ENCODE measurements around the gene KLF2. TPM values are rescaled to one million over a fixed set of nuclear protein-coding genes. Genes with fewer than 3 reads are reported as not detected.
A peak's percentile ranks its signal among the peaks of the same experiment; 100 is the strongest.

Gene KLF2
- total RNA-seq, 1 experiment from 2014 or later = 0.77 TPM

GRCh38 chr19:16326401-16327168 lies 2.0 kb downstream of the KLF2 start:
- Mint-ChIP-seq H3K9me3 (ENCODE audit: unreplicated experiment) (no peaks in the 10 kb centered on the region), H3K27me3 (ENCODE audit: insufficient read depth, unreplicated experiment) (no peaks in the 10 kb centered on the region)
- DNase-seq = no peak

GRCh38 chr19:16327169-16327475 lies 2.5 kb downstream of the KLF2 start:
- Mint-ChIP-seq H3K27me3 (ENCODE audit: insufficient read depth, unreplicated experiment) (no peaks in the 10 kb centered on the region), H3K4me3 (ENCODE audit: unreplicated experiment) (no peak overlapping the region)

More at GRCh38 chr19:16326401-16327168, 2.0 kb downstream of the KLF2 start:
- Histone ChIP-seq H3K4me1 (no peaks in the 10 kb centered on the region), H3K36me3 (ENCODE audit: control insufficient read depth, insufficient read depth, low read length) (no peaks in the 10 kb centered on the region), H3K9me3 (no peaks in the 10 kb centered on the region), H3K27me3 (replicated peaks; ENCODE audit: control insufficient read depth, insufficient read depth, low read length) (no peaks in the 10 kb centered on the region), H3K4me3 (ENCODE audit: low read depth, low read length) (no peak overlapping the region)
- no peak for TF ChIP-seq CTCF (IDR thresholded peaks at IDR 0.05; ENCODE audit: insufficient read depth in 1 of 2, low read depth in 1 of 2, low read length in 1 of 2, severe bottlenecking in 1 of 2, unreplicated experiment in 1 of 2)
- ChIA-PET CTCF (no interaction called here), POLR2A (no interaction called here)
- no peaks in the 10 kb centered on the region for H3K4me1 Mint-ChIP-seq (ENCODE audit: low read depth, unreplicated experiment)
- H3K4me3 Mint-ChIP-seq (ENCODE audit: unreplicated experiment) = no peak overlapping the region
- H3K27ac Mint-ChIP-seq (ENCODE audit: unreplicated experiment) = no peak overlapping the region
- intact Hi-C loops (cut with micrococcal nuclease; ENCODE audit: unreplicated experiment) = no loop called here
- BruUV-seq (replicated peaks) = no TSS peak
- H3K36me3 Mint-ChIP-seq (ENCODE audit: insufficient read depth, unreplicated experiment) = no peaks in the 10 kb centered on the region

GRCh38 chr19:16327501-16327900 lies 2.9 kb downstream of the KLF2 start:
- Mint-ChIP-seq H3K27me3 (ENCODE audit: insufficient read depth, unreplicated experiment) (no peaks in the 10 kb centered on the region), H3K36me3 (ENCODE audit: insufficient read depth, unreplicated experiment) (no peaks in the 10 kb centered on the region), H3K4me1 (ENCODE audit: low read depth, unreplicated experiment) (no peaks in the 10 kb centered on the region), H3K9me3 (ENCODE audit: unreplicated experiment) (no peaks in the 10 kb centered on the region), H3K4me3 (ENCODE audit: unreplicated experiment) (no peak overlapping the region), H3K27ac (ENCODE audit: unreplicated experiment) (no peak overlapping the region)
- H3K4me1 ChIP-seq = no peaks in the 10 kb centered on the region
- POLR2A ChIA-PET = no interaction called here
- no TSS peak for BruUV-seq (replicated peaks)
- no peaks in the 10 kb centered on the region for H3K27me3 ChIP-seq (replicated peaks; ENCODE audit: control insufficient read depth, insufficient read depth, low read length)
- TF ChIP-seq CTCF (IDR thresholded peaks at IDR 0.05; ENCODE audit: insufficient read depth in 1 of 2, low read depth in 1 of 2, low read length in 1 of 2, severe bottlenecking in 1 of 2, unreplicated experiment in 1 of 2) = no peak
- intact Hi-C loops (cut with micrococcal nuclease; ENCODE audit: unreplicated experiment) = no loop called here
- CTCF ChIA-PET = no interaction called here
- no peak overlapping the region for H3K4me3 ChIP-seq (ENCODE audit: low read depth, low read length)
- H3K36me3 ChIP-seq (ENCODE audit: control insufficient read depth, insufficient read depth, low read length) = no peaks in the 10 kb centered on the region
- DNase-seq = no peak
- no peaks in the 10 kb centered on the region for H3K9me3 ChIP-seq

More at GRCh38 chr19:16327169-16327475, 2.5 kb downstream of the KLF2 start:
- no peak overlapping the region for H3K27ac Mint-ChIP-seq (ENCODE audit: unreplicated experiment)
- Histone ChIP-seq H3K36me3 (ENCODE audit: control insufficient read depth, insufficient read depth, low read length) (no peaks in the 10 kb centered on the region), H3K4me1 (no peaks in the 10 kb centered on the region), H3K4me3 (ENCODE audit: low read depth, low read length) (no peak overlapping the region), H3K27me3 (replicated peaks; ENCODE audit: control insufficient read depth, insufficient read depth, low read length) (no peaks in the 10 kb centered on the region), H3K9me3 (no peaks in the 10 kb centered on the region)
- intact Hi-C loops (cut with micrococcal nuclease; ENCODE audit: unreplicated experiment) = no loop called here
- POLR2A ChIA-PET = no interaction called here
- BruUV-seq (replicated peaks) = TSS peak; percentile 42
- no peak for DNase-seq
- H3K4me1 Mint-ChIP-seq (ENCODE audit: low read depth, unreplicated experiment) = no peaks in the 10 kb centered on the region
- H3K36me3 Mint-ChIP-seq (ENCODE audit: insufficient read depth, unreplicated experiment) = no peaks in the 10 kb centered on the region
- CTCF ChIA-PET = no interaction called here
- TF ChIP-seq CTCF (IDR thresholded peaks at IDR 0.05; ENCODE audit: insufficient read depth in 1 of 2, low read depth in 1 of 2, low read length in 1 of 2, severe bottlenecking in 1 of 2, unreplicated experiment in 1 of 2) = no peak
- H3K9me3 Mint-ChIP-seq (ENCODE audit: unreplicated experiment) = no peaks in the 10 kb centered on the region
